GM12878 (cell line): Measurements from ENCODE around the gene CLASP1. TPM values are rescaled to one million over a fixed set of nuclear protein-coding genes. Genes with fewer than 3 reads are reported as not detected.

Experiments
- ATAC-seq: fragments of 200-7000 bp; cut with Tn5 transposase; 3 replicates; pipeline ENCODE4 v1.9.1; 2020; ENCODE audit warnings: mild to moderate bottlenecking, moderate library complexity
- BruUV-seq: library from RNA; stranded (reverse); fragments of 400-500 nt; replicated peaks from 2 replicates; lab custom pipeline; 2021; lab: Mats Ljungman, UMichigan
- CTCF ChIA-PET: fragments of 300-600 bp; sonication (Branson Sonifier 250); formaldehyde crosslinking; extraction: SDS; loops from one replicate; lab custom pipeline; 2021; ENCODE audit warnings: inconsistent platforms; lab: Yijun Ruan, JAX
- POLR2A ChIA-PET: fragments of 350-600 bp; formaldehyde crosslinking; extraction: SDS; loops from one replicate; lab custom pipeline; 2021; ENCODE audit warnings: inconsistent platforms; lab: Charles Lee
- RAD21 ChIA-PET: fragments of 300-600 bp; sonication (Branson Sonifier 250); formaldehyde crosslinking; loops from one replicate; lab custom pipeline; 2023; ENCODE audit warnings: antibody characterized with exemption; ENCODE audit not compliant: unreplicated experiment; lab: Charles Lee
- SMC1A ChIA-PET: fragments of 300-600 bp; sonication (Branson Sonifier 250); formaldehyde crosslinking; loops from one replicate; lab custom pipeline; 2023; ENCODE audit not compliant: unreplicated experiment, uncharacterized antibody; lab: Charles Lee
- DNase-seq: peaks from one replicate; pipeline ENCODE4 v3.0.0-alpha.2; 2011; ENCODE audit warnings: low read depth, low spot score
- FAIRE-seq: peaks from 3 replicates; lab custom pipeline; 2011; peaks lifted over from hg19 to GRCh38; lab: Jason Lieb, UNC
- H2AFZ ChIP-seq: 2 replicates; pipeline ENCODE4 v1.6.0; 2011; ENCODE audit warnings: low read depth, low read length, control low read depth; ENCODE audit not compliant: control insufficient read depth
- H3K27ac ChIP-seq: 2 replicates; pipeline ENCODE4 v1.5.1; 2011; ENCODE audit warnings: control low read depth; ENCODE audit not compliant: control insufficient read depth, insufficient read depth
- H3K27me3 ChIP-seq, 2 experiments: replicated peaks in 1 of 2; 2 replicates each; pipeline versions ENCODE4 v1.6.0 to v1.6.1; 2011; ENCODE audit warnings: low read length in 1 of 2; ENCODE audit not compliant: control insufficient read depth in 2 of 2, insufficient read depth in 2 of 2
- H3K36me3 ChIP-seq, 2 experiments: 2 replicates each; pipeline ENCODE4 v1.5.1; 2011; ENCODE audit warnings: low read length in 1 of 2; ENCODE audit not compliant: control insufficient read depth in 2 of 2, insufficient read depth in 2 of 2
- H3K4me1 ChIP-seq: 2 replicates; pipeline ENCODE4 v1.6.1; 2011; ENCODE audit warnings: mild to moderate bottlenecking, low read length, moderate library complexity, mixed read lengths; ENCODE audit not compliant: control insufficient read depth, insufficient read depth
- H3K4me2 ChIP-seq: 2 replicates; pipeline ENCODE4 v1.6.0; 2011; ENCODE audit warnings: control low read depth; ENCODE audit not compliant: control insufficient read depth, insufficient read depth
- H3K4me3 ChIP-seq: fragments of 200-600 bp; sonication (generic); 2 replicates; pipeline ENCODE4 v1.5.1; 2016
- H3K79me2 ChIP-seq: 2 replicates; pipeline ENCODE4 v1.6.0; 2011; ENCODE audit warnings: low read length; ENCODE audit not compliant: control insufficient read depth, insufficient read depth
- H3K9ac ChIP-seq: 2 replicates; pipeline ENCODE4 v1.8.0; 2011; ENCODE audit warnings: low read length, control low read depth, mixed read lengths; ENCODE audit not compliant: control insufficient read depth, insufficient read depth
- H3K9me3 ChIP-seq: replicated peaks from 3 replicates; pipeline ENCODE4 v1.5.1; 2011; ENCODE audit warnings: mild to moderate bottlenecking, low read length; ENCODE audit not compliant: control insufficient read depth, insufficient read depth
- H4K20me1 ChIP-seq: 2 replicates; pipeline ENCODE4 v1.6.0; 2011; ENCODE audit not compliant: control insufficient read depth, insufficient read depth
- BACH1 ChIP-seq: fragments of 450-650 bp; IDR thresholded peaks from 2 replicates; pipeline ENCODE4 v1.6.1; 2017; ENCODE audit warnings: mild to moderate bottlenecking, borderline replicate concordance
- BCL11A ChIP-seq: IDR thresholded peaks from 2 replicates; pipeline ENCODE4 v1.6.1; 2011; ENCODE audit warnings: low read depth, low read length
- MEF2B ChIP-seq: fragments of 450-650 bp; IDR thresholded peaks from 2 replicates; pipeline ENCODE4 v1.6.1; 2018; ENCODE audit warnings: mild to moderate bottlenecking, moderate library complexity; ENCODE audit not compliant: partially characterized antibody, poor library complexity, severe bottlenecking
- RB1 ChIP-seq: fragments of 450-650 bp; formaldehyde crosslinking; IDR thresholded peaks from 2 replicates; pipeline ENCODE4 v1.6.1; 2017; ENCODE audit warnings: mild to moderate bottlenecking, borderline replicate concordance
- SKIL ChIP-seq: fragments of 450-650 bp; IDR thresholded peaks from 2 replicates; pipeline ENCODE4 v1.6.1; 2017; ENCODE audit warnings: mild to moderate bottlenecking, low read depth, inconsistent platforms; ENCODE audit not compliant: poor library complexity, severe bottlenecking
- SUPT20H ChIP-seq: IDR thresholded peaks from 2 replicates; pipeline ENCODE4 v1.6.1; 2011; ENCODE audit warnings: low read depth, mild to moderate bottlenecking, low read length, moderate library complexity, borderline replicate concordance; ENCODE audit not compliant: control insufficient read depth
- TCF12 ChIP-seq: IDR thresholded peaks from 2 replicates; pipeline ENCODE4 v1.6.1; 2011; ENCODE audit warnings: low read depth, mild to moderate bottlenecking, low read length
- ZSCAN29 ChIP-seq: fragments of 450-650 bp; IDR thresholded peaks from 2 replicates; pipeline ENCODE4 v1.6.1; 2017; ENCODE audit warnings: mild to moderate bottlenecking, moderate library complexity
- WGBS: methylation state at CpG from one replicate; pipeline ENCODE4 v1.1.6; 2016; ENCODE audit warnings: low lambda C conversion rate; ENCODE audit not compliant: insufficient replicate concordance, insufficient coverage; ENCODE audit errors: missing lambda C conversion rate; 5-methylcytosine and 5-hydroxymethylcytosine counted together
- in situ Hi-C: fragments of 300-500 bp; cut with MboI; formaldehyde crosslinking; loops from 9 replicates; pipeline ENCODE4 v1.14.3; 2018; ENCODE audit warnings: mixed read lengths
- intact Hi-C: fragments of 100-400 bp; cut with micrococcal nuclease; formaldehyde crosslinking; loops from one replicate; pipeline ENCODE4 v1.14.2; 2022; ENCODE audit not compliant: unreplicated experiment
- polyA plus RNA-seq, 11 experiments: library from polyadenylated mRNA; depleted of rRNA in 4 of 11; unstranded in 6 of 11; stranded (reverse) in 5 of 11; fragments of >200 nt; fragmentation: Nextera tagmentation in 4 of 11; fragmentation: Illumina TruSeq in 1 of 11; extraction: Ambion mirVana in 4 of 11; extraction: Trizol in 1 of 11; gene quantifications; 1 replicate in 1 of 11; 2 replicates in 10 of 11; pipeline versions ENCODE4 v1.2.1 to v1.2.3, GENCODE V29; 2011 to 2016; ENCODE audit warnings: inconsistent platforms in 2 of 11, missing spikeins in 2 of 11, low read depth in 1 of 11
- total RNA-seq, 4 experiments: library from RNA; depleted of rRNA in 3 of 4; stranded (reverse); fragments of >200 nt in 3 of 4; fragmentation: Illumina TruSeq in 1 of 4; extraction: Trizol in 1 of 4; gene quantifications; 2 replicates each; pipeline versions ENCODE4 v1.2.1 to v1.2.3, GENCODE V29; 2013 to 2021

Gene CLASP1
- total and polyA plus RNA-seq, 10 of the 15 experiments (the other 5 are each of a cell fraction or from before 2014, with no cell fraction given) = 1.4 to 62.4 (median 32.9) TPM

- TF ChIP-seq SKIL (no peak), SUPT20H (no peak), MEF2B (no peak), BCL11A (no peak)
Observed at GRCh38 chr2:121360566-121361300, 288.5 kb downstream of the CLASP1 start (continued).

GRCh38 chr2:121359716-121360565, 289.3 kb downstream of the CLASP1 start:
- DNase-seq (no peak), FAIRE-seq (no peak), ATAC-seq (no peak)
- TF ChIP-seq BACH1 = no peak
- TF ChIP-seq TCF12 = no peak
- no peak for TF ChIP-seq RB1
- TF ChIP-seq ZSCAN29 = no peak
- Histone ChIP-seq H3K9ac (no peak overlapping the region), H3K79me2 (no peaks in the 10 kb centered on the region), H4K20me1 (no peaks in the 10 kb centered on the region), H3K9me3 (no peaks in the 10 kb centered on the region), H3K36me3 (peaks cover 3 to 16% of the 10 kb centered on the region in 2 experiments; a peak in 3 of 4 replicates), H3K27me3 (no peaks in the 10 kb centered on the region), H3K27ac (no peak overlapping the region), H3K4me1 (no peaks in the 10 kb centered on the region), H3K4me3 (no peak overlapping the region), H2AFZ (no peak overlapping the region), H3K4me2 (no peak overlapping the region)
- ChIA-PET SMC1A (interaction anchor here (0.9 to 1.3 kb wide), 2 partner anchors 18 to 46 kb away, joined by 3 to 6 read pairs; no protein-coding TSS in a partner anchor), POLR2A (interaction anchor here (0.6 kb wide), 1 partner anchor 19 kb away, joined by 3 read pairs; no protein-coding TSS in a partner anchor), CTCF (interaction anchor here (1.1 to 1.9 kb wide), 2 partner anchors 275 to 280 kb away, joined by 4 to 6 read pairs; no protein-coding TSS in a partner anchor), RAD21 (no interaction called here)
- no TSS peak for BruUV-seq
- in situ Hi-C loops (no loop called here), intact Hi-C loops (no loop called here)
- WGBS = over 99% methylated on average over 9 of the region's 9 CpGs
